ENCODE measurements around the gene CLIP1. TPM values are rescaled to one million over a fixed set of nuclear protein-coding genes. Genes with fewer than 3 reads are reported as not detected.
"Not testable (repeated sequence)": the region's sequence is repeated elsewhere in the genome, so short reads cannot be mapped to it uniquely, and the experiment has no call there.

Gene CLIP1
- total RNA-seq, 1 donor from 2014 or later: 78.6 TPM

- TF ChIP-seq CTCF (IDR thresholded peaks at IDR 0.05; ENCODE audit: unreplicated experiment): no peak
- Mint-ChIP-seq H3K27me3 (no peaks in the 10 kb centered on the region), H3K27ac (peak overlapping the region; percentile 99), H3K4me3 (ENCODE audit: low read depth) (peak overlapping the region; percentile 84), H3K9me3 (ENCODE audit: low read depth) (no peaks in the 10 kb centered on the region), H3K4me1 (ENCODE audit: low read depth) (peaks cover 35% of the 10 kb centered on the region), H3K36me3 (ENCODE audit: insufficient read depth) (peaks cover 3% of the 10 kb centered on the region)
- DNase-seq (ENCODE audit: low spot score, unreplicated experiment): peak; percentile 22
These were observed 325 bp upstream of the CLIP1 start for GRCh38 chr12:122422730-122423257.

- peaks cover 4% of the 10 kb centered on the region for H3K36me3 Mint-ChIP-seq (ENCODE audit: insufficient read depth)
- H3K27ac Mint-ChIP-seq: peak overlapping the region; percentile 100
- TF ChIP-seq CTCF (IDR thresholded peaks at IDR 0.05; ENCODE audit: unreplicated experiment): no peak
- no peaks in the 10 kb centered on the region for H3K27me3 Mint-ChIP-seq
- H3K4me1 Mint-ChIP-seq (ENCODE audit: low read depth): peaks cover 36% of the 10 kb centered on the region
- H3K9me3 Mint-ChIP-seq (ENCODE audit: low read depth): no peaks in the 10 kb centered on the region
- DNase-seq (ENCODE audit: low spot score, unreplicated experiment): no peak
- H3K4me3 Mint-ChIP-seq (ENCODE audit: low read depth): peak overlapping the region; percentile 92
These were observed 1.2 kb downstream of the CLIP1 start for GRCh38 chr12:122421187-122421820.

GRCh38 chr12:122420471-122421162 is 1.9 kb downstream of the CLIP1 start:
- H3K36me3 Mint-ChIP-seq (ENCODE audit: insufficient read depth): peaks cover 4% of the 10 kb centered on the region
- peak overlapping the region; percentile 92 for H3K4me3 Mint-ChIP-seq (ENCODE audit: low read depth)
- DNase-seq (ENCODE audit: low spot score, unreplicated experiment): no peak
- no peaks in the 10 kb centered on the region for H3K27me3 Mint-ChIP-seq
- peaks cover 36% of the 10 kb centered on the region for H3K4me1 Mint-ChIP-seq (ENCODE audit: low read depth)
- H3K9me3 Mint-ChIP-seq (ENCODE audit: low read depth): no peaks in the 10 kb centered on the region
- no peak for TF ChIP-seq CTCF (IDR thresholded peaks at IDR 0.05; ENCODE audit: unreplicated experiment)
- peak overlapping the region; percentile 100 for H3K27ac Mint-ChIP-seq

- not testable (repeated sequence) for H3K27me3 Mint-ChIP-seq; H3K4me3 Mint-ChIP-seq (ENCODE audit: low read depth); H3K27ac Mint-ChIP-seq
These were observed 3.4 kb downstream of the CLIP1 start for GRCh38 chr12:122419094-122419493.

GRCh38 chr12:122415665-122416064 is 6.8 kb downstream of the CLIP1 start:
- not testable (repeated sequence) for H3K36me3 Mint-ChIP-seq (ENCODE audit: insufficient read depth); H3K4me3 Mint-ChIP-seq (ENCODE audit: low read depth); H3K27me3 Mint-ChIP-seq; DNase-seq (ENCODE audit: low spot score, unreplicated experiment); H3K9me3 Mint-ChIP-seq (ENCODE audit: low read depth)
- Mint-ChIP-seq H3K4me1 (ENCODE audit: low read depth) (peaks cover 16% of the 10 kb centered on the region), H3K27ac (peak overlapping the region; percentile 49)

More at GRCh38 chr12:122419094-122419493, 3.4 kb downstream of the CLIP1 start:
- H3K4me1 Mint-ChIP-seq (ENCODE audit: low read depth): peaks cover 32% of the 10 kb centered on the region
- H3K36me3 Mint-ChIP-seq (ENCODE audit: insufficient read depth); H3K9me3 Mint-ChIP-seq (ENCODE audit: low read depth); DNase-seq (ENCODE audit: low spot score, unreplicated experiment): not testable (repeated sequence)

- Mint-ChIP-seq H3K4me1 (ENCODE audit: low read depth) (peaks cover 6% of the 10 kb centered on the region), H3K9me3 (ENCODE audit: low read depth) (no peaks in the 10 kb centered on the region), H3K4me3 (ENCODE audit: low read depth) (no peak overlapping the region), H3K27ac (no peak overlapping the region), H3K36me3 (ENCODE audit: insufficient read depth) (peaks cover 7% of the 10 kb centered on the region), H3K27me3 (no peaks in the 10 kb centered on the region)
- DNase-seq (ENCODE audit: low spot score, unreplicated experiment): no peak
- no peak for TF ChIP-seq CTCF (IDR thresholded peaks at IDR 0.05; ENCODE audit: unreplicated experiment)
These were observed 8.7 kb downstream of the CLIP1 start for GRCh38 chr12:122413516-122414404.

Data from progenitor cell of endocrine pancreas (in vitro differentiated cells).